ENCODE measurements around the gene KCNMB4. TPM values are rescaled to one million over a fixed set of nuclear protein-coding genes. Genes with fewer than 3 reads are reported as not detected.
"Not testable (repeated sequence)": the region's sequence is repeated elsewhere in the genome, so short reads cannot be mapped to it uniquely, and the experiment has no call there.

Gene KCNMB4
- total RNA-seq, 1 experiment from 2014 or later, result 1.1 TPM

DNA sequence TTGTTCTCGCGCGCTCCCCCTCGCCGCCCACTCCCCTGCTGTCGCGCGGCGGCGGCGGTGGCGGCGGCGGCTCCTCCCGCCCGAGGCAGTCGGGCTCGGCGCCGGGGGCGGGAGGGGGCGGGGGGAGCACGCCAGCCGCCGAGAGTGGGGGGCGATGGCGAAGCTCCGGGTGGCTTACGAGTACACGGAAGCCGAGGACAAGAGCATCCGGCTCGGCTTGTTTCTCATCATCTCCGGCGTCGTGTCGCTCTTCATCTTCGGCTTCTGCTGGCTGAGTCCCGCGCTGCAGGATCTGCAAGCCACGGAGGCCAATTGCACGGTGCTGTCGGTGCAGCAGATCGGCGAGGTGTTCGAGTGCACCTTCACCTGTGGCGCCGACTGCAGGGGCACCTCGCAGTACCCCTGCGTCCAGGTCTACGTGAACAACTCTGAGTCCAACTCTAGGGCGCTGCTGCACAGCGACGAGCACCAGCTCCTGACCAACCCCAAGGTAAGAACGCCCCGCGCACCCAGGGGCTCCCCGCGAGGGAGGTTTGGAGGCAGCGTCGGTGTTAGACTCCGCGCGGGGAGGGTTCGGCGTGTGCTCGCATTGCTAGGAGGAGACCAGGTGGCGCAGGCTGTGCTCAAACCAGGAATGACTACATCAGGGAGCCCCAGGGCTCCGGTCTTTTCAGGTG lies 629 bp downstream of the KCNMB4 start:
- in situ Hi-C loops (cut with HindIII; ENCODE audit: low sequenced_read_pairs), result no loop called here

DNA sequence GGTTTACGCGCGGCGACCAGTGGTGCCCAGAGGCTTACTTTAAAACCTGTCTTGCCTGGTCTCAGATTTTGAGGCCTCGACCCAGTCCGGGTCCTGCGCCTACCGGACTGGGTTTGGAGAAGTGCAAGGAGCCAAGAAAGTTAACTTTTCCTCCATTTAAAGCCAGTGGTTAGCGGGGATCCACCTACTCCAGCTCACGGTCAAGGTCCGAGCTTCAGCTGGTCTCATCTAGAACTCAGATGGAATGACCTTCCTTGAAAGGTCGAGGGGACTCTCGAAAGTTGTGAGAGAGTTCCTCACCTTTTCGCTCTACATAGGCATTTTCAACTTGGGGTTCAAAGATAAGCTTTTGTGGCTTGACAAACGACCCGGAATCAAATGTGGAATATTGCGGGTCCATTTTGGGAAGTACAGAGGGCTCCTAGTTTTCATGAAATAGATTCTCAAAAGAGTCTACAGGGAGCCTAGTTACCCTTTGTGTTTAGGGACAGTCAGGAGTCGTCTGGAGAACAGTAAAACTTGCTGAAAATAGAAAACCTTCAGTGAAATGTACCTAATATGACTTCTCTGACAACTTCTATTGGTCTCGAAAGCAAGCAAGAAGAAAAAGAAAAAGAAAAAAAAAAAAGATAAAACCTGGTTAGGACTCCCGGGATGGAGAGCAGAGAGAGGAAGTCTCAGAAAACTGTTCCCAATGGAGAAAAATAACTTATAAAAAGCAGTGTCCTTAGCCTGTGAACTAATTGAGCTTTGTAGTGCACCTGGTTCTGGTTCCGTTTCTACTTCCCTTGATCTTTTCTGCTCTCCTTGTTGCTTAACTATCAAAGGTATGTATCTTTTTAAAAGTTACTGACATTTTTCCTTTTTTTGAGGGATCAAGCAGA lies 1.4 kb downstream of the KCNMB4 start:
- DNase-seq (ENCODE audit: low spot score), result peak; percentile 55
- in situ Hi-C loops (cut with HindIII; ENCODE audit: low sequenced_read_pairs), result no loop called here

More for the DNA sequence above, 629 bp downstream of the KCNMB4 start:
- DNase-seq (ENCODE audit: low spot score), result peak; percentile 76

DNA sequence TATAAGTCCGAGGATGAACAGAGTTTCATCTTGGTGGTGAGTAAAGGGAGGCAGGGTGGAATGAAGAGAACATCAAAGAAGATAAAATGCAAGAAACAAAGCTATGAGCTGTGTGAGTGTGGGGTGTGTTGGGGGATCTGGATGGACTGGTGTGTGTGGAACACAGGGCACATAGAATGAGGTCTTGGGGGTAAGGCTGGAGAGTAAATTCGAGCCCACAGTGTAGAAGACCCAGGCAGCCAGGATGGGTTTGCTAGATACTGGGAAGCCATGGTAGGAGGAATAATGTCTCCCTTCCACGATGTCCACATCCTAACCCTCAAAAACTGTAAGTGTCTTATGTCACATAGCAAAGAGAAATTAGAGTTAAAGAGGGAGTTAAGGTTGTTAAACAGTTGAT lies 6.8 kb downstream of the KCNMB4 start:
- DNase-seq (ENCODE audit: low spot score), result no peak
- in situ Hi-C loops (cut with HindIII; ENCODE audit: low sequenced_read_pairs), result no loop called here

DNA sequence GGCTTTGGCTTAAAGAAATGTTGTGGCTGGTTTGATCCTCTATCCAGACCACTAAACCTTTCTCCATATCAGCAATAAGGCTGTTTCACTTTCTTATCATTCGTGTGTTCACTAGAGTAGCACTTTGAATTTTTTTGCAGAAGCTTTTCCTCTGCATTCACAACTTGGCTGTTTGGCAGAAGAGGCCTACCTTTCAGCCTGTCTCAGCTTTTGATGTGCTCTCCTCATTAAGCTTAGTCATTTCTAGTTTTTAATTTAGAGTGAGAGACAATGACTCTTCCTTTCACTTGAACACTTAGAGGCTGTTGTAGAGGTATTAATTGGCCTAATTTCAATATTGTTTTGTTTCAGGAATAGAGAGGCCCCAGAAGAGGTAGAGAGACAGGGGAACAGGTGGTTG lies 13.8 kb downstream of the KCNMB4 start:
- DNase-seq (ENCODE audit: low spot score), result no peak
- in situ Hi-C loops (cut with HindIII; ENCODE audit: low sequenced_read_pairs), result no loop called here

GRCh38 chr12:70383484-70383883 lies 17.4 kb downstream of the KCNMB4 start:
- in situ Hi-C loops (cut with HindIII; ENCODE audit: low sequenced_read_pairs), result no loop called here
- DNase-seq (ENCODE audit: low spot score), result no peak

- in situ Hi-C loops (cut with HindIII; ENCODE audit: low sequenced_read_pairs), result no loop called here
- DNase-seq (ENCODE audit: low spot score), result no peak
Measured at GRCh38 chr12:70383886-70384285, 17.8 kb downstream of the KCNMB4 start.

- no peak for DNase-seq (ENCODE audit: low spot score)
- in situ Hi-C loops (cut with HindIII; ENCODE audit: low sequenced_read_pairs), result no loop called here
Measured at GRCh38 chr12:70386771-70387170, 20.7 kb downstream of the KCNMB4 start.

- DNase-seq (ENCODE audit: low spot score), result no peak
Measured at GRCh38 chr12:70389678-70390077, 23.6 kb downstream of the KCNMB4 start.

DNA sequence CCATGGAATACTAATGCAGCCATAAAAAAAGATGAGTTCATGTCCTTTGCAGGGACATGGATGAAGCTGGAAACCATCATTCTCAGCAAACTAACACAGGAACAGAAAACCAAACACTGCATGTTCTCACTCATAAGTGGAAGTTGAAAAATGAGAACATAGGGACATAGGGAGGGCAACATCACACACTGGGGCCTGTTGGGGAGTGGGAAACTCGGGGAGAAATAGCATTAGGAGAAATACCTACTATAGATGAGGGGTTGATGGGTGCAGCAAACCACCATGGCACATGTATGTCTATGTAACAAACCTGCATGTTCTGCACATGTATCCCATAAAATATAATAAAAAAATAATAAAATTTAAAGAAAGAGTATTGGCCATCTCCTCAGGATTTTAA lies 26.5 kb downstream of the KCNMB4 start:
- DNase-seq (ENCODE audit: low spot score); in situ Hi-C loops (cut with HindIII; ENCODE audit: low sequenced_read_pairs): not testable (repeated sequence)

More at GRCh38 chr12:70389678-70390077, 23.6 kb downstream of the KCNMB4 start:
- in situ Hi-C loops (cut with HindIII; ENCODE audit: low sequenced_read_pairs), result no loop called here

DNA sequence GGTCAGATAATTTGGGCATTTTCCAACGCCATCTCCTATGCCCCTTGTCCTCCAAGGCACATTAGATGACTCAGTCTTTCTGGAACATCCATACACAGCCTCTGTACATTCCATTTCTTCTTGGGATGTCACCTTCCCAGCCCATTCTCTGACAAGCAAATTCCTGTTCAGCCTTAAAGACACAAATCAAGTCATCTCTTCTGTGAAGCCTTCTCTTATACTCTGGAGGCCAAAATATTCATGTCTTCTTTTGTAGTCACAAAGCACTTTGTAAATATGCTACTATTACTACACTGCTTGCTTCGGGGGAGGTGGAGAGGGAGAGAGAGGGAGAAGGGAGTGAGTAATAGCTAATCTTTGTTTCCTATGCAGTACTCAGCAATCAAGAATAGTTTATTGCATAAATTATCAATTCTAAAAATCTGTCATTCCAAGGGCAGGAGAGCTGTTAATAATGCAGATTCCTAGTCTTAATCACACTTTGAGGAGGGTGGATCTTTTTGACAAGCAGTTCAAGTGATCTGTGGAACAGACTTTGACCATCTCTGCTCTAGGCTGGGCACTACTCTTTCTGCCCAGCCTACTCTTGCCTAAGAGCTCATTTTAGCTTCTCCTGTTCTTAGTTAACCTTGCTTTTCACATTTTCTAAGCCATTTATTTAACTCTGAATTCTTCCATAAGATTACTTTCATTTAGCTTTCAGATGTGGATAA lies 27.9 kb downstream of the KCNMB4 start:
- in situ Hi-C loops (cut with HindIII; ENCODE audit: low sequenced_read_pairs), result no loop called here
- no peak for DNase-seq (ENCODE audit: low spot score)

- in situ Hi-C loops (cut with HindIII; ENCODE audit: low sequenced_read_pairs), result no loop called here
- peak; percentile 59 for DNase-seq (ENCODE audit: low spot score)
Measured at GRCh38 chr12:70398002-70398401, 31.9 kb downstream of the KCNMB4 start.

DNA sequence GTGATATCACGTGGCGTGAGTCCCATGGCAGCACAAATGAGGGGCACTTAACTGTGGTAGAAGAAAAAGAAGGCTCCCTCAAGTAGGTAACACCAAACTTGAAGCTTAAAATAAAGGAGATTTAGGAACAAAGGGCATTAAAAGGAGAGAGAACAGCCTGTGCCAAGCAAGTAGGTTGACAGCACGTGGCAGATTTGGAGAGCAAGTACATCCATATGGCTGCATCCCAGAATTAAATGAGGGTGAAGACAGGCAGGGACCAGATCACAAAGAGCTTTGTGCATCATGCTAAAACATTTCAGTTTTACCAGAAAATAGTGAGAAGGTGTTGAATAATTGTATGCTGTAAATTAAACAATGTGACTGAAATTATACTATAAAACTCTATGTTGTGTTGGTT lies 32.8 kb downstream of the KCNMB4 start:
- in situ Hi-C loops (cut with HindIII; ENCODE audit: low sequenced_read_pairs), result no loop called here
- DNase-seq (ENCODE audit: low spot score), result peak; percentile 89

GRCh38 chr12:70399311-70399710 lies 33.2 kb downstream of the KCNMB4 start:
- no peak for DNase-seq (ENCODE audit: low spot score)
- in situ Hi-C loops (cut with HindIII; ENCODE audit: low sequenced_read_pairs), result no loop called here

- in situ Hi-C loops (cut with HindIII; ENCODE audit: low sequenced_read_pairs), result no loop called here
Measured at GRCh38 chr12:70400124-70400523, 34.0 kb downstream of the KCNMB4 start.

GRCh38 chr12:70402597-70402996 lies 36.5 kb downstream of the KCNMB4 start:
- no peak for DNase-seq (ENCODE audit: low spot score)
- in situ Hi-C loops (cut with HindIII; ENCODE audit: low sequenced_read_pairs), result no loop called here

More at GRCh38 chr12:70400124-70400523, 34.0 kb downstream of the KCNMB4 start:
- no peak for DNase-seq (ENCODE audit: low spot score)

DNA sequence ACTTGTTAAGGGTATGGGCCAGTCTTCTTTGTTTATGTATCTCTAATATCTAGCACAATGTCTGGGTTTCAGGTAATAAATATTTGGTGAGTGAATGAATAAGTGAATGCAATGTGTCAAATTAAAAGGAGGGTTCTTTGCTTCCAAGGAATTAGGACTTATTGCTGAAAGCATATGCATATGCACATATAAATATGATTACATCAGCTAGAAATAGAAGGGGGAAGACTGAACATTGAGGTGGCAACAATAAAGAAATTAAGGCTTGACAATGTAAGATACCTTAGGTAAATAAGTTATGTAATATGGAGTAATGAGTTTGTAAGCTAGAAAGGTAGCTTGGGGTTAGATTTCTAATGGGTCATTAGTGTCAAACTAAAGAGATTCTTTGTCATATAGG lies 37.7 kb downstream of the KCNMB4 start:
- in situ Hi-C loops (cut with HindIII; ENCODE audit: low sequenced_read_pairs), result no loop called here

DNA sequence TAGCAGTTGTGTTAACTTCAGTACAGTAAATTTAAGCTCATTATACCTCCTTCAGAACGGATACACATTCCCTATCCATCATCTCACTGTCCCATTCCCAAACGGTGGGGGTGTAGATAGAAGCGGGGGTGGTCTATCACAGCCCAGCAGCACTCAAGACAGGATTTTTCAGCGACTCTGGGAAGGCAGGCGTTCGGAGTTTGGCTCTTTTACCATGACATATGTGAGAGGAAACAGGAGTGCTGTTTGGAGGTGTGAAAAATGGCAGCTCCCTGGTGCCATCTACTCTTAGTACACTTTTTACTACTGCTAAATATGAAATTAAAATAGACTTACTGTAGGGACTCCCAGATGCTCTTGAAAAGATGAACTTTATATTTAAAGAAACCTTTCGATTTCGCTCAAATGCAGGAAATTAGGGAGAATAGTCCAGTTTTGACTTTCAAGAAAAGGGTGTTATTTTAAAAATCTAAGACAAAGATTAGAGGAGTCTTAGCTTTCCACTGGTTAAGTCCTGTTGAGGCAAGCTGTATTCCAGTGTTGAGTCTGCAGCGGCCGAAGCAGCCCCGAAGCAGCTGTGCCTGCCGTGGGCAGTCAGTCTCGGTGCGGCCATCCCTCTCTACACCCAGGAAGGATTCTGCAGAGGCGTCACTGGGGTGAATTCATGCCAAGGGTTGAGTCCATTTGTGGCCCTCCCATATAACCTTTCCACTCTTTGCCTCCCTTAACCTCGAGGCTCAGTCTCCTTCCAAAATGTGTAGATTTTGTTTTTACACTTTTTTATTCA lies 42.1 kb downstream of the KCNMB4 start:
- in situ Hi-C loops (cut with HindIII; ENCODE audit: low sequenced_read_pairs), result no loop called here
- peak; percentile 53 for DNase-seq (ENCODE audit: low spot score)

More for the DNA sequence above, 37.7 kb downstream of the KCNMB4 start:
- no peak for DNase-seq (ENCODE audit: low spot score)

DNA sequence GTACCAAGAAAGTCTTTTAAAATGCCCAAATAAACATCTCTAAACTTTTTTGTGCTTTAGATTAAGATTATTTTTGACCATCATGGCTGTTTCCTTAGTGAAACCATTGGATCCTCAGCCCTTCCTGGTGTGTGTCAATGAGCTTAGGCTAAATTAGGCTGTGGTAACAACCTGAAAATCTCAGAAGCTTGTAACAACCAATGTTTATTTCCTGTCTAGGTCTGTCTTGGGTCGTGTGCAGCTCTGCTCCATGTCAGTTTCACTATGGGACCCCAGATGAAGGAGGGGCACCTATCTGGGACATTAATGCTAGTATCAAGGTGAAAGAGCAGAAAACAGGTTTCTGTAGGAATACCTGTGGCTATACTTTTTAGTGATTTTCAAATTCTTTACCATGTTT lies 49.9 kb downstream of the KCNMB4 start:
- in situ Hi-C loops (cut with HindIII; ENCODE audit: low sequenced_read_pairs), result no loop called here

DNA sequence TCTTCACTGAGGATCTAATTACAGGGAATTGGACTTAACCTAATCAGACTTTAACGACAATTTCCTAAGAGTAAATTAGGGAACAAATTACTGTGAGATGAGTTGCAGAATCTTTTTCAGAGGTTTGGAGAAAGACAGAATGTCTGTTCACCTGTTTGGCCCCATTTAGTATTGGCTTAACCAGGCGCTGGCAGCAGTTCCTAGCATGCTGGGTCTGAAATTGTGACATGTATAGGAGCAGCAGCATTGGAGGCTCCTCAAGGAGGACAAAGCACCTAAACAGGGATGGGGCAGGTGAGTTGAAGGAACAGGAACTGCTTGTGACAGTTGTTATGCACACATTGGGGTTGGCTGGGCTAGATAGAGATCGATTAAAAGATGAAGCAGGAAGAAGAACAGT lies 51.0 kb downstream of the KCNMB4 start:
- peak; percentile 84 for DNase-seq (ENCODE audit: low spot score)

More for the DNA sequence above, 49.9 kb downstream of the KCNMB4 start:
- no peak for DNase-seq (ENCODE audit: low spot score)

More for the DNA sequence above, 51.0 kb downstream of the KCNMB4 start:
- in situ Hi-C loops (cut with HindIII; ENCODE audit: low sequenced_read_pairs), result no loop called here
